ENCODE measurements around the gene TFG. TPM values are rescaled to one million over a fixed set of nuclear protein-coding genes. Genes with fewer than 3 reads are reported as not detected.

The TFG gene
- total and polyA plus RNA-seq, 10 of the 15 experiments (the other 5 are each of a cell fraction or from before 2014, with no cell fraction given): 29.3 to 126 (median 57.6) TPM

DNA sequence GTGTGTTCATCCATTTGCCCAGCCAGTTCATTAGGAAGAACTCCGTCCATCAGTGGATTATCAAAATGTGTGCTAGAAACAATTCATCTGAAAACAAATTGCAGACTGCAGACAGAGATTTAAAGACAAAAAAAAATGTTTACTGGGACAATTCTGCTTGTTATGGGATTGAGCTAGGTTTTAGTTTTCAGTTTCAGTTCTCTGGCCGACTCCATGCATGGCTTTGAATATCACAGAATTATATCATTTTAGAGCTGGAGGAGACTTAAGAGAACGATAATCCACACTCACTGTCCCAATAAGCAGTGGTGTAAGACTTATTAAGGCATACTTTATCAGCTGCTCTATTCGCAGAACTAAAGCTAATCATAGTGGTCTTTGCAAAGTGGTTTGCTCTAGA, 51.1 kb downstream of the TFG start:
- ChIA-PET SMC1A (ENCODE audit: uncharacterized antibody, unreplicated experiment) (interaction anchor here (0.8 to 2.0 kb wide), 7 partner anchors 10 to 267 kb away, joined by 3 to 7 read pairs (median 5); no protein-coding TSS in a partner anchor), RAD21 (ENCODE audit: unreplicated experiment) (interaction anchor here (1.3 to 3.6 kb wide), 3 partner anchors 36 to 444 kb away, joined by 4 to 11 read pairs (median 4); no protein-coding TSS in a partner anchor), POLR2A (no interaction called here), CTCF (interaction anchor here (0.6 to 3.7 kb wide), 8 partner anchors 8 to 298 kb away, joined by 3 to 16 read pairs (median 5); no protein-coding TSS in a partner anchor)
- Histone ChIP-seq H3K9me3 (replicated peaks; ENCODE audit: control insufficient read depth, insufficient read depth, low read length) (no peaks in the 10 kb centered on the region), H3K27me3 (replicated peaks in 1 of 2; ENCODE audit: control insufficient read depth in 2 of 2, insufficient read depth in 2 of 2, low read length in 1 of 2) (no peaks in the 10 kb centered on the region), H4K20me1 (ENCODE audit: control insufficient read depth, insufficient read depth) (no peaks in the 10 kb centered on the region), H3K4me3 (no peak overlapping the region), H3K4me1 (ENCODE audit: control insufficient read depth, insufficient read depth, low read length) (no peaks in the 10 kb centered on the region), H3K9ac (ENCODE audit: control insufficient read depth, insufficient read depth, low read length) (no peak overlapping the region), H3K36me3 (ENCODE audit: control insufficient read depth in 2 of 2, insufficient read depth in 2 of 2, low read length in 1 of 2) (0 out of 4 replicates have a peak, but pooled peaks cover 0 to under 1% of the 10 kb centered on the region in 2 experiments), H3K27ac (ENCODE audit: control insufficient read depth, insufficient read depth) (no peak overlapping the region), H3K79me2 (ENCODE audit: control insufficient read depth, insufficient read depth, low read length) (no peaks in the 10 kb centered on the region), H2AFZ (ENCODE audit: control insufficient read depth, low read depth, low read length) (no peak overlapping the region), H3K4me2 (ENCODE audit: control insufficient read depth, insufficient read depth) (no peak overlapping the region)
- TF ChIP-seq PML (IDR thresholded peaks at IDR 0.05; ENCODE audit: low read length) (no peak), YY1 (IDR thresholded peaks at IDR 0.05; ENCODE audit: low read depth, low read length) (no peak), POLR2AphosphoS2 (IDR thresholded peaks at IDR 0.05; ENCODE audit: low read depth, low read length) (no peak), ESRRA (IDR thresholded peaks at IDR 0.05; ENCODE audit: low read length) (no peak), ZBTB4 (CRISPR knock-in tag; IDR thresholded peaks at IDR 0.05) (no peak), RELA (IDR thresholded peaks at IDR 0.05; ENCODE audit: borderline replicate concordance, partially characterized antibody) (no peak), BACH1 (IDR thresholded peaks at IDR 0.05; ENCODE audit: borderline replicate concordance) (no peak), BCL3 (IDR thresholded peaks at IDR 0.05; ENCODE audit: borderline replicate concordance, insufficient read depth, low read depth, low read length, poor library complexity, severe bottlenecking) (no peak), GATAD2B (conservative IDR thresholded peaks at IDR 0.05; ENCODE audit: low read depth) (no peak), MYC (IDR thresholded peaks at IDR 0.05; ENCODE audit: insufficient read depth, insufficient read length, insufficient replicate concordance, low read length, severe bottlenecking) (no peak), SUPT20H (IDR thresholded peaks at IDR 0.05; ENCODE audit: borderline replicate concordance, control insufficient read depth, low read depth, low read length) (no peak), SUZ12 (IDR thresholded peaks at IDR 0.05; ENCODE audit: unreplicated experiment) (no peak), SIN3A (IDR thresholded peaks at IDR 0.05; ENCODE audit: low read depth, low read length) (no peak), E2F4 (IDR thresholded peaks at IDR 0.05; ENCODE audit: low read depth, low read length) (no peak)
- TF ChIP-seq, protein P1, sequence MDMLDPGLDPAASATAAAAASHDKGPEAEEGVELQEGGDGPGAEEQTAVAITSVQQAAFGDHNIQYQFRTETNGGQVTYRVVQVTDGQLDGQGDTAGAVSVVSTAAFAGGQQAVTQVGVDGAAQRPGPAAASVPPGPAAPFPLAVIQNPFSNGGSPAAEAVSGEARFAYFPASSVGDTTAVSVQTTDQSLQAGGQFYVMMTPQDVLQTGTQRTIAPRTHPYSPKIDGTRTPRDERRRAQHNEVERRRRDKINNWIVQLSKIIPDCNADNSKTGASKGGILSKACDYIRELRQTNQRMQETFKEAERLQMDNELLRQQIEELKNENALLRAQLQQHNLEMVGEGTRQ (IDR thresholded peaks at IDR 0.05; ENCODE audit: borderline replicate concordance, low read depth, low read length): no peak
- FAIRE-seq: no peak
- in situ Hi-C loops (cut with MboI): no loop called here
- ATAC-seq: peak; percentile 25; the same call in 2 of the 3 replicates
- intact Hi-C loops (cut with micrococcal nuclease; ENCODE audit: unreplicated experiment): no loop called here
- DNase-seq (ENCODE audit: low read depth, low spot score): no peak
- 65% methylated on average over 4 of the region's 4 CpGs for WGBS (ENCODE audit: insufficient coverage, insufficient replicate concordance, low lambda C conversion rate, missing lambda C conversion rate)
- BruUV-seq (replicated peaks): TSS peak; percentile 6
